ENCODE measurements around the gene B4GALT3. TPM values are rescaled to one million over a fixed set of nuclear protein-coding genes. Genes with fewer than 3 reads are reported as not detected.

The B4GALT3 gene
- total RNA-seq, 1 experiment from 2014 or later, result 105 TPM

Other genes starting within 250 kb of the B4GALT3 start
- 2.7 and 5.2 TPM in 2 replicates for gene ITLN2, start 222.7 kb downstream of the B4GALT3 start, total RNA-seq (2014; rRNA removed; shearing (Covaris generic))
- gene F11R, start 156.4 kb downstream of the B4GALT3 start, total RNA-seq (2014; rRNA removed; shearing (Covaris generic)), result 211 and 255 TPM in 2 replicates
- 91.3 and 114 TPM in 2 replicates for gene TSTD1, start 138.5 kb downstream of the B4GALT3 start, total RNA-seq (2014; rRNA removed; shearing (Covaris generic))
- 169 and 176 TPM in 2 replicates for gene USF1, start 131.5 kb downstream of the B4GALT3 start, total RNA-seq (2014; rRNA removed; shearing (Covaris generic))
- gene ARHGAP30, start 107.6 kb downstream of the B4GALT3 start, total RNA-seq (2014; rRNA removed; shearing (Covaris generic)), result 0.11 TPM in 1 of 2 replicates, not detected in the other
- gene NECTIN4, start 87.9 kb downstream of the B4GALT3 start, total RNA-seq (2014; rRNA removed; shearing (Covaris generic)), result not detected in 2 replicates
- gene KLHDC9, start 79.1 kb downstream of the B4GALT3 start, total RNA-seq (2014; rRNA removed; shearing (Covaris generic)), result 21.9 and 23.2 TPM in 2 replicates
- gene PFDN2, start 59.5 kb downstream of the B4GALT3 start, total RNA-seq (2014; rRNA removed; shearing (Covaris generic)), result 46.8 and 60.6 TPM in 2 replicates
- 75.9 and 81.5 TPM in 2 replicates for gene NIT1, start 59.4 kb downstream of the B4GALT3 start, total RNA-seq (2014; rRNA removed; shearing (Covaris generic))
- gene DEDD, start 44.8 kb downstream of the B4GALT3 start, total RNA-seq (2014; rRNA removed; shearing (Covaris generic)), result 52.8 and 63.6 TPM in 2 replicates
- gene UFC1, start 23.5 kb downstream of the B4GALT3 start, total RNA-seq (2014; rRNA removed; shearing (Covaris generic)), result 81.9 and 86.1 TPM in 2 replicates
- gene USP21, start 18.0 kb downstream of the B4GALT3 start, total RNA-seq (2014; rRNA removed; shearing (Covaris generic)), result 10.7 and 12.0 TPM in 2 replicates
- 57.3 and 64.7 TPM in 2 replicates for gene PPOX, start 11.1 kb downstream of the B4GALT3 start, total RNA-seq (2014; rRNA removed; shearing (Covaris generic))
- 9.0 and 11.7 TPM in 2 replicates for gene ADAMTS4, start 21.5 kb upstream of the B4GALT3 start, total RNA-seq (2014; rRNA removed; shearing (Covaris generic))
- gene NDUFS2, start 24.9 kb upstream of the B4GALT3 start, total RNA-seq (2014; rRNA removed; shearing (Covaris generic)), result 278 and 312 TPM in 2 replicates
- gene FCER1G, start 37.8 kb upstream of the B4GALT3 start, total RNA-seq (2014; rRNA removed; shearing (Covaris generic)), result 0.35 TPM in 1 of 2 replicates, not detected in the other
- gene APOA2, start 46.1 kb upstream of the B4GALT3 start, total RNA-seq (2014; rRNA removed; shearing (Covaris generic)), result 7.2 TPM in 1 of 2 replicates, not detected in the other
- gene TOMM40L, start 48.6 kb upstream of the B4GALT3 start, total RNA-seq (2014; rRNA removed; shearing (Covaris generic)), result 32.7 and 38.1 TPM in 2 replicates
- not detected in 2 replicates for gene NR1I3, start 60.7 kb upstream of the B4GALT3 start, total RNA-seq (2014; rRNA removed; shearing (Covaris generic))
- 0.35 TPM in 1 of 2 replicates, not detected in the other for gene PCP4L1, start 81.2 kb upstream of the B4GALT3 start, total RNA-seq (2014; rRNA removed; shearing (Covaris generic))
- 3.5 and 5.6 TPM in 2 replicates for gene MPZ, start 132.5 kb upstream of the B4GALT3 start, total RNA-seq (2014; rRNA removed; shearing (Covaris generic))
- gene SDHC, start 136.9 kb upstream of the B4GALT3 start, total RNA-seq (2014; rRNA removed; shearing (Covaris generic)), result 37.3 and 44.3 TPM in 2 replicates
- not detected in 2 replicates for gene CFAP126, start 190.4 kb upstream of the B4GALT3 start, total RNA-seq (2014; rRNA removed; shearing (Covaris generic))

Measured in H7 (cell line).